ENCODE data around the gene EXOSC5. TPM values are rescaled to one million over a fixed set of nuclear protein-coding genes. Genes with fewer than 3 reads are reported as not detected.
A peak's percentile ranks its signal among the peaks of the same experiment; 100 is the strongest.
"Not testable (repeated sequence)": the region's sequence is repeated elsewhere in the genome, so short reads cannot be mapped to it uniquely, and the experiment has no call there.

The EXOSC5 gene
- total RNA-seq, 2 experiments from 2014 or later: 18.8 to 25.2 TPM

DNA sequence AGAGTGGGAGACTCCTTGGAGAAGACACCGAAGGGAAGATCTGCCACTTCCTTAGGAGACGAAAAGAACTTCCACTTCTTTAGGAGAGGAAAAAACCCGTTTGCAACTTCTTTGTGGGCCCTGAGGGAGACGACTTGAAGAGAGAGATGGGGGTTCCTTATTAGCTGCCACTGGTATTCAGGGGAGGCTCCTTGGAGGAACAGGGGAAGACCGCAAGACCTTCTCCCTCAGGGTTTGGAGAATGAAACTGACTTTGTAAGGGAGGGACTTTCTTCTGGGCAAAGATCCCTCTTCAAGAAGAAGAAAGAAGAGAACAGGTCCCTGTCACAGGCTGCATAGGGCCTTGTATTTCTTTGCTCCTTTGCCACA is 875 bp upstream of the EXOSC5 start:
- no peaks in the 10 kb centered on the region for H3K27me3 Mint-ChIP-seq
- H3K9me3 Mint-ChIP-seq: no peaks in the 10 kb centered on the region
- H3K27ac Mint-ChIP-seq: peak overlapping the region; percentile 93
- POLR2A ChIA-PET: interaction anchor here (0.6 to 3.2 kb wide), 6 partner anchors 8 to 1207 kb away, joined by 3 to 9 read pairs (median 4); partner anchors contain the start of gene B9D2
- peak overlapping the region; percentile 94 for H3K4me3 Mint-ChIP-seq
- DNase-seq: no peak
- CTCF ChIA-PET: no interaction called here
- H3K4me1 Mint-ChIP-seq: peaks cover 42% of the 10 kb centered on the region
- peaks cover 4% of the 10 kb centered on the region for H3K36me3 Mint-ChIP-seq (ENCODE audit: low read depth)

GRCh38 chr19:41395355-41395754 is 1.8 kb downstream of the EXOSC5 start:
- POLR2A ChIA-PET: interaction anchor here (1.0 kb wide), 1 partner anchor 9 kb away, joined by 3 read pairs; no protein-coding TSS in a partner anchor
- CTCF ChIA-PET: no interaction called here
- no peak for DNase-seq
- Mint-ChIP-seq H3K27ac (no peak overlapping the region), H3K4me3 (no peak overlapping the region), H3K4me1 (peaks cover 41% of the 10 kb centered on the region), H3K36me3 (ENCODE audit: low read depth) (peaks cover 8% of the 10 kb centered on the region), H3K27me3 (no peaks in the 10 kb centered on the region), H3K9me3 (no peaks in the 10 kb centered on the region)

DNA sequence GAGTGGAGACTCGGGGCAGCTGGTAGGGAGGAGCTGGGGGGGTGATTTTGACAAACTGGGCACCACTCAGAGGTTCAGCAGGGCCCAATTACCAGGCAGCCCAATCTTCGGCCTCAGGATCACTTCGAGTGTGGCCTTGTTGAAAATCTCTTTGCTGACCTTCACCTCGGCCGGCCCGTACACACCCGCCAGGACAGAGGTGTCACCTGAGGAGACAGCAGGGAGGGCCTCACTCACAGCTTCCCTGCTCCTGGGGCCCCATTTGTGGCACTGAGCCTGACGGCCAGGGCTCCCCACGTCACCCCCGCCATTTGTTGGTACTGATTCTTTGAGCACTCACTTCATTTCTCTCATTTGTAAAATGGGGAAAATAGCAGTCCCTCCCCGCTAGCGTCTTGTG is 4.4 kb downstream of the EXOSC5 start:
- Mint-ChIP-seq H3K27ac (no peak overlapping the region), H3K36me3 (ENCODE audit: low read depth) (peaks cover 11% of the 10 kb centered on the region), H3K27me3 (no peaks in the 10 kb centered on the region), H3K9me3 (no peaks in the 10 kb centered on the region), H3K4me1 (peaks cover 21% of the 10 kb centered on the region), H3K4me3 (no peak overlapping the region)
- POLR2A ChIA-PET: no interaction called here
- CTCF ChIA-PET: no interaction called here
- no peak for DNase-seq

DNA sequence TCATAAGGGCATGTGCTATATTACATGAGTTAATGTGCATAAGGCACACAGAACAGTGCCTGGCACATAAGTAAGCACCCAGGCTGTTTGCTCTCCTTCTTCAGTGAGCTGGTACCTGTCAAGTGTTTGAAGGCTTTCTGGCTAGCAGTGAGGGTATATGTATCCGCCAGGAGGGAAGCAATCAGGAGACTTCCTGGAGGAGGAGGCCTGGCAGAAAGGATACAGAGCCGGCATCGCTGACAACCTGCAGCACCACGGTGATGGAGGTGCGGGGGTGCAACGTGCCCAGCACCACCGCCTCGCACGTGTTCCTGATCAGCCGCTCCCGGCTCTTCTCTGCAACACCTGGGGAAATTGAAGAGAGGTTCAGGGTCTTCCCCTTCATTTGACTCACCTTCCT is 5.5 kb downstream of the EXOSC5 start:
- Mint-ChIP-seq H3K27ac (no peak overlapping the region), H3K4me3 (no peak overlapping the region), H3K4me1 (peaks cover 14% of the 10 kb centered on the region), H3K9me3 (no peaks in the 10 kb centered on the region), H3K36me3 (ENCODE audit: low read depth) (peaks cover 11% of the 10 kb centered on the region), H3K27me3 (no peaks in the 10 kb centered on the region)
- no peak for DNase-seq
- POLR2A ChIA-PET: no interaction called here
- CTCF ChIA-PET: no interaction called here

DNA sequence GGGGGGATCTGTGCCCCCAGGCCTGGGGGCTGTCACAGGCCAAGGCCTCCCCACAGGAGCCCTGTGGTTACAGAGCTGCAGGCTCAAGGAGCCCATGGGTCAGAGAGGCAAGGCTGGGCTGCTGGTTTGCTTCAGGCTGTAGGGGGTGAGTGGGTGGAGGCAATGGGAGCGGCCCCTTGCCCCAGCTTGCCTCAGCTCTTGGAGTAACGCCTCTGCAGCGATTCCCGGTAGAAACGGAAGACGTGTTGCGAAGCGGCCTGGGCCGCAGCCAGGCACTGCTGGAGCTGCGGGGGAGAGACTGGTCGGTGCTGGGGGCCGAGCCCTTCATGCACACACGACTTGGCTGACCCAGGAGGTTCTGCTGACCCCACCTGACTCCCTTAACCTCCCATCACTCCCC is 10.7 kb downstream of the EXOSC5 start:
- H3K4me3 Mint-ChIP-seq: no peak overlapping the region
- ChIA-PET CTCF (no interaction called here), POLR2A (interaction anchor here (0.8 kb wide), 1 partner anchor 9 kb away, joined by 3 read pairs; no protein-coding TSS in a partner anchor)

DNA sequence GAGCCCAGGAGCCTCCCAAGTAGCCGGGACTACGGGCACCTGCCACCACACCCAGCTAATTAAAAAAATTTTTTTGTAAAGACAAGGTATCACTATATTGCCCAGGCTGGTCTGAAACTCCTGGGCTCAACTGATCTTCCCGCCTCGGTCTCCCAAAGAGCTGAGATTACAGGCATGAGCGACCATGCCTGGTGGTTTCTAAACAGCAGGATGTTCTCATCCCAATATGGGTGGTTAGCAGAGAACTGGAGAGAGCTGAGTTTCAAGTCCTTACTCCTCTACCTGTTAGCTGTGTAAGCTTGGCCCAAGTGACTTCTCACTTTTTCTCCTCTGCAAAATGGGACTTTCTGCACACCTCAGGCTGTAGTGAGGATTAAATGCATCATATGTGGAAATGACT is 12.8 kb downstream of the EXOSC5 start:
- no peaks in the 10 kb centered on the region for H3K4me1 Mint-ChIP-seq
- H3K27ac Mint-ChIP-seq: no peak overlapping the region
- no peak overlapping the region for H3K4me3 Mint-ChIP-seq
- H3K27me3 Mint-ChIP-seq: no peaks in the 10 kb centered on the region
- POLR2A ChIA-PET: interaction anchor here (1.2 kb wide), 1 partner anchor 120 kb away, joined by 3 read pairs; no protein-coding TSS in a partner anchor
- no peaks in the 10 kb centered on the region for H3K9me3 Mint-ChIP-seq
- peaks cover 3% of the 10 kb centered on the region for H3K36me3 Mint-ChIP-seq (ENCODE audit: low read depth)
- CTCF ChIA-PET: interaction anchor here (1.5 kb wide), 1 partner anchor 19 kb away, joined by 7 read pairs; no protein-coding TSS in a partner anchor
- no peak for DNase-seq

More for the DNA sequence above, 10.7 kb downstream of the EXOSC5 start:
- H3K27ac Mint-ChIP-seq: no peak overlapping the region
- DNase-seq: no peak
- H3K9me3 Mint-ChIP-seq: no peaks in the 10 kb centered on the region
- no peaks in the 10 kb centered on the region for H3K4me1 Mint-ChIP-seq
- peaks cover 11% of the 10 kb centered on the region for H3K36me3 Mint-ChIP-seq (ENCODE audit: low read depth)
- H3K27me3 Mint-ChIP-seq: no peaks in the 10 kb centered on the region

DNA sequence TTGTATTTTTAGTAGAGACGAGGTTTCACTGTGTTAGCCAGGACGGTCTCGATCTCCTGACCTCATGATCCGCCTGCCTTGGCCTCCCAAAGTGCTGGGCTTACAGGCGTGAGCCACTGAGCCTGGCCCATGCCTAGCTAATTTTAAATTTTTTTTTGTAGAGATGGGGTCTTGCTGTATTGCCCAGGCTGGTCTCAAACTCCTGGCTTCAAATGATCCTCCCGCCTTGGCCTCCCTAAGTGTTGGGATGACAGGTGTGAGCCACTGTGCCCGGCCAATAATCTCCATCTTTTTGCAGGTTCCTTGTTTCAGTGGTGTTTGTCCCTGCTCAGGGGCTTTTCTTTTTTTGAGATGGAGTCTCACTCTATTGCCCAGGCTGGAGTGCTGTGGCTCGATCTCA is 15.6 kb downstream of the EXOSC5 start:
- H3K36me3 Mint-ChIP-seq (ENCODE audit: low read depth); H3K27ac Mint-ChIP-seq: not testable (repeated sequence)
- CTCF ChIA-PET: interaction anchor here (1.1 kb wide), 2 partner anchors 17 to 18 kb away, joined by 4 to 5 read pairs; partner anchors contain the start of gene B9D2

GRCh38 chr19:41377977-41378709 is 19.0 kb downstream of the EXOSC5 start:
- no peaks in the 10 kb centered on the region for H3K27me3 Mint-ChIP-seq
- peaks cover 14% of the 10 kb centered on the region for H3K4me1 Mint-ChIP-seq
- H3K9me3 Mint-ChIP-seq: no peaks in the 10 kb centered on the region
- ChIA-PET CTCF (no interaction called here), POLR2A (interaction anchor here (1.7 kb wide), 1 partner anchor 14 kb away, joined by 4 read pairs; the partner anchor contains the start of gene B9D2)
- peaks cover 3% of the 10 kb centered on the region for H3K36me3 Mint-ChIP-seq (ENCODE audit: low read depth)
- no peak for DNase-seq
- H3K4me3 Mint-ChIP-seq: no peak overlapping the region
- no peak overlapping the region for H3K27ac Mint-ChIP-seq

More for the DNA sequence above, 15.6 kb downstream of the EXOSC5 start:
- DNase-seq, H3K27me3 Mint-ChIP-seq, H3K4me1 Mint-ChIP-seq, H3K4me3 Mint-ChIP-seq, H3K9me3 Mint-ChIP-seq: not testable (repeated sequence)
- POLR2A ChIA-PET: interaction anchor here (1.4 kb wide), 1 partner anchor 17 kb away, joined by 4 read pairs; no protein-coding TSS in a partner anchor

- ChIA-PET CTCF (interaction anchor here (0.7 kb wide), 1 partner anchor 17 kb away, joined by 3 read pairs; no protein-coding TSS in a partner anchor), POLR2A (interaction anchor here (1.7 kb wide), 1 partner anchor 13 kb away, joined by 4 read pairs; the partner anchor contains the start of gene B9D2)
- H3K27ac Mint-ChIP-seq: no peak overlapping the region
- peak overlapping the region; percentile 62 for H3K4me3 Mint-ChIP-seq
- H3K27me3 Mint-ChIP-seq: no peaks in the 10 kb centered on the region
- peaks cover 14% of the 10 kb centered on the region for H3K4me1 Mint-ChIP-seq
- H3K9me3 Mint-ChIP-seq: no peaks in the 10 kb centered on the region
- no peak for DNase-seq
- no peaks in the 10 kb centered on the region for H3K36me3 Mint-ChIP-seq (ENCODE audit: low read depth)
Measured at GRCh38 chr19:41376998-41377365, 20.2 kb downstream of the EXOSC5 start.

GRCh38 chr19:41376241-41376997 is 20.7 kb downstream of the EXOSC5 start, which contains the start of gene TMEM91:
Gene TMEM91, plus strand, starts transcription at chr19:41376533. Its CDS starts 1,777 bp downstream, at chr19:41378310.
- DNase-seq: no peak
- Mint-ChIP-seq H3K9me3 (no peaks in the 10 kb centered on the region), H3K4me3 (peak within 1 kb of the TSS; percentile 62), H3K36me3 (ENCODE audit: low read depth) (no peaks in the 10 kb centered on the region), H3K27ac (no peak within 1 kb of the TSS), H3K4me1 (peaks cover 15% of the 10 kb centered on the region), H3K27me3 (no peaks in the 10 kb centered on the region)
- ChIA-PET CTCF (interaction anchor here (0.7 kb wide), 1 partner anchor 18 kb away, joined by 3 read pairs; no protein-coding TSS in a partner anchor), POLR2A (interaction anchor here (1.4 to 1.7 kb wide), 2 partner anchors 13 to 20 kb away, joined by 4 read pairs; partner anchors contain the start of gene B9D2)

DNA sequence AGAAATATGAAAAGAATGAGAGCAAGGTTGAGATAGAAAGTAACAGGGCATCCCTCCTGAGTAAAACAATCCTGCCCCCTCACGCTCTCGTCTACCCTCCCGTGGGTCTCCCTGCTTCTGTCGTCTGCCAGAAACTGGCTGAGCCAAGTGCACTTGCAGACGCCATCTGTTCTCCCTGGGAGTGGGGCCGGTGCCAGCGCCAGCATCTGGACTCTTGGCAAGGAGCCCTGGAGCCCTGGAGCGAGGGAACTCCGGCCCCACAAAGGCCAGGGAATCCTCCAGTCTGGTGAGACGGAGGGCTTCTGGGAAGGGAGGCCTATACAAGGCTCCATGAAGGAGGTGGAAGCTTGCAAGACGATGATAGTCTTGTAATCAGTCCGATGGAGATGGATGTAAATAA is 23.2 kb downstream of the EXOSC5 start:
- Mint-ChIP-seq H3K4me3 (no peak overlapping the region), H3K27ac (no peak overlapping the region), H3K9me3 (no peaks in the 10 kb centered on the region), H3K4me1 (peaks cover 17% of the 10 kb centered on the region), H3K27me3 (no peaks in the 10 kb centered on the region), H3K36me3 (ENCODE audit: low read depth) (no peaks in the 10 kb centered on the region)
- ChIA-PET CTCF (no interaction called here), POLR2A (no interaction called here)
- no peak for DNase-seq

DNA sequence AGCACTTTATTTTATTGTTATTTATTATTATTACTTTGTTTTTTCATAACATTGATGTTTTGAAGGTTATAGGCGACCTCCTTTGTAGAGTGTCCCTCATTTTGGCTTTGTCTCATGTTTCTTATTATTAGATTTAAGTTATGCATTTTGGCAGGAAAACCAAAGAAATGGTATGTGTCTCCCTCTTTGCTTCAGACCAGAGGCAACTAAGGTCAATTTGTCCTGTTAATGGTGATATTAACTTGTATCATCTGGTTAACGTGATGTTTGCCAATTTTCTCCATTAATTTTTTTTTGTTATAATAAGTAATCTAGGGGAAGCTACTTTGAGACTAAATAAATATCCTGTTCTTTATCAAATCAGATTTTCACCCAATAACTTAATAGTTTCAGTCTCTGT is 24.7 kb downstream of the EXOSC5 start:
- Mint-ChIP-seq H3K4me3 (no peak overlapping the region), H3K27ac (no peak overlapping the region), H3K9me3 (no peaks in the 10 kb centered on the region), H3K4me1 (peaks cover 20% of the 10 kb centered on the region), H3K36me3 (ENCODE audit: low read depth) (no peaks in the 10 kb centered on the region), H3K27me3 (no peaks in the 10 kb centered on the region)
- CTCF ChIA-PET: no interaction called here
- POLR2A ChIA-PET: interaction anchor here (1.3 kb wide), 1 partner anchor 9 kb away, joined by 3 read pairs; the partner anchor contains the start of gene B9D2
- no peak for DNase-seq

DNA sequence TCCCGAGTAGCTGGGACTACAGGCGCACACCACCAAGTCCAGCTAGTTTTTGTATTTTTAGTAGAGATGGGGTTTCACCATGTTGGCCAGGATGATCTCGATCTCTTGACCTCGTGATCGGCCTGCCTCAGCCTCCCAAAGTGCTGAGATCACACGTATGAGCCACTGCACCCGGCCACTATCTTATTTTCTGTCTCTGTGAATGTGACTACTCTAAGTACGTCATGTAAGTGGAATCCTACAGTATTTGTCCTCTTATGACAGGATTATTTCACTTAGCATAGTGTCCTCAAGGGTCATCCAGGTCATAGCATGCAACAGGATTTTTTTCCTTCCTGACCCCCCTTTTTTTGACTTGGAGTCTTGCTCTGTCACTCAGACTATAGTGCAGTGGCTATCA is 25.6 kb downstream of the EXOSC5 start:
- H3K36me3 Mint-ChIP-seq (ENCODE audit: low read depth): no peaks in the 10 kb centered on the region
- no peaks in the 10 kb centered on the region for H3K27me3 Mint-ChIP-seq
- DNase-seq: no peak
- no peak overlapping the region for H3K4me3 Mint-ChIP-seq
- CTCF ChIA-PET: interaction anchor here (0.6 to 0.7 kb wide), 2 partner anchors 19 to 38 kb away, joined by 3 to 4 read pairs; no protein-coding TSS in a partner anchor
- no peaks in the 10 kb centered on the region for H3K9me3 Mint-ChIP-seq
- peaks cover 18% of the 10 kb centered on the region for H3K4me1 Mint-ChIP-seq
- no peak overlapping the region for H3K27ac Mint-ChIP-seq
- POLR2A ChIA-PET: interaction anchor here (0.6 kb wide), 1 partner anchor 66 kb away, joined by 3 read pairs; no protein-coding TSS in a partner anchor
